ENCODE data around the gene EIF4E3.

DNA sequence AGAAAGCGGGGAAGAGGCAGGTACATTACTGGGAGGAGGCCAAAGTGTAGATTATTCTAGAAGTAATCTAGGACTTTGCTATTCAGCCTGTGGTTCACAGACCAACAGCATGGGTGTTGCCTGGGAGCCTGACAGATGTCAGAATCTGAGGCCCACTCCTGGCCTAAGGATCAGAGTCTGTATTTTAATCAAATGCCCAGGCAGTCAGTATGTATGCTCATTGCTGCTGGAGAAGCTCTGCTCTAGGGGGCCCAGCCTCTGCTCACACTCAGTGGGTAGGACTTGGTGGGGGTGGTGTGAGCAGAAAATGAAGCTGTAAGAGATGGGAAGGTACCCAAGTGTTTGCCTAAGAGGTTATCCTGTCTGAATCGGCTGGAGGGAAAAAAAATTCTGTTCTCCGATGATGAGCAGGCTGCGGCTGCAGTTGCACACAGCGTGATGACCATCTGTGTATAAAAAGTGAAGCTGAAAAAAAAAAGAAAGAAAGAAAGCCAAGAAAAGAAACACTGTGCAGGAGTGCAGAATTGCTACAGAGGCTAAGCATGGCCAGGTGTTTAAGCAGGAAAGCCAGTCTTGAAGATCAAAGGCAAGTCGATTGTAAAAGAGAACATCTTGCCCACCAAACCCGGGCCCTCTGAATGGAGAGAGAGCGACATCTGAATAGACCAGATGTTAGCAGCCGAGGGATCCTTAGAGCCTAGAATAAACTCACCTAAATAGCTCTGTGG is 65.2 kb downstream of the EIF4E3 start:
- TF ChIP-seq, protein P1, sequence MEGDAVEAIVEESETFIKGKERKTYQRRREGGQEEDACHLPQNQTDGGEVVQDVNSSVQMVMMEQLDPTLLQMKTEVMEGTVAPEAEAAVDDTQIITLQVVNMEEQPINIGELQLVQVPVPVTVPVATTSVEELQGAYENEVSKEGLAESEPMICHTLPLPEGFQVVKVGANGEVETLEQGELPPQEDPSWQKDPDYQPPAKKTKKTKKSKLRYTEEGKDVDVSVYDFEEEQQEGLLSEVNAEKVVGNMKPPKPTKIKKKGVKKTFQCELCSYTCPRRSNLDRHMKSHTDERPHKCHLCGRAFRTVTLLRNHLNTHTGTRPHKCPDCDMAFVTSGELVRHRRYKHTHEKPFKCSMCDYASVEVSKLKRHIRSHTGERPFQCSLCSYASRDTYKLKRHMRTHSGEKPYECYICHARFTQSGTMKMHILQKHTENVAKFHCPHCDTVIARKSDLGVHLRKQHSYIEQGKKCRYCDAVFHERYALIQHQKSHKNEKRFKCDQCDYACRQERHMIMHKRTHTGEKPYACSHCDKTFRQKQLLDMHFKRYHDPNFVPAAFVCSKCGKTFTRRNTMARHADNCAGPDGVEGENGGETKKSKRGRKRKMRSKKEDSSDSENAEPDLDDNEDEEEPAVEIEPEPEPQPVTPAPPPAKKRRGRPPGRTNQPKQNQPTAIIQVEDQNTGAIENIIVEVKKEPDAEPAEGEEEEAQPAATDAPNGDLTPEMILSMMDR (IDR thresholded peaks at IDR 0.05) = peak in 1 of 7 experiments; percentile 11
- TF ChIP-seq POLR2A (IDR thresholded peaks at IDR 0.05) = peak in 1 of 3 donors; percentile 33

Data from body of pancreas (tissue), 4 donors.